Neuron (in vitro differentiated cells): ENCODE measurements around the gene PPP1R9B.

Experiments used
- H2AFZ ChIP-seq: one replicate; pipeline ENCODE4 v1.6.1; 2013; ENCODE audit warnings: low read depth, mild to moderate bottlenecking, inconsistent platforms, low read length, moderate library complexity
- H3K27me3 ChIP-seq: one replicate; pipeline ENCODE4 v1.6.1; 2013; ENCODE audit warnings: low read length; ENCODE audit not compliant: insufficient read depth
- H3K36me3 ChIP-seq: one replicate; pipeline ENCODE4 v1.6.1; 2013; ENCODE audit warnings: low read length; ENCODE audit not compliant: insufficient read depth
- H3K4me1 ChIP-seq: one replicate; pipeline ENCODE4 v1.6.1; 2013; ENCODE audit warnings: low read length; ENCODE audit not compliant: insufficient read depth
- H3K4me3 ChIP-seq: 2 replicates; pipeline ENCODE4 v1.5.1; 2013; ENCODE audit warnings: mild to moderate bottlenecking, low read length, moderate library complexity
- H3K9me3 ChIP-seq: one replicate; pipeline ENCODE4 v1.6.1; 2013; ENCODE audit warnings: low read length

Gene PPP1R9B, protein sequence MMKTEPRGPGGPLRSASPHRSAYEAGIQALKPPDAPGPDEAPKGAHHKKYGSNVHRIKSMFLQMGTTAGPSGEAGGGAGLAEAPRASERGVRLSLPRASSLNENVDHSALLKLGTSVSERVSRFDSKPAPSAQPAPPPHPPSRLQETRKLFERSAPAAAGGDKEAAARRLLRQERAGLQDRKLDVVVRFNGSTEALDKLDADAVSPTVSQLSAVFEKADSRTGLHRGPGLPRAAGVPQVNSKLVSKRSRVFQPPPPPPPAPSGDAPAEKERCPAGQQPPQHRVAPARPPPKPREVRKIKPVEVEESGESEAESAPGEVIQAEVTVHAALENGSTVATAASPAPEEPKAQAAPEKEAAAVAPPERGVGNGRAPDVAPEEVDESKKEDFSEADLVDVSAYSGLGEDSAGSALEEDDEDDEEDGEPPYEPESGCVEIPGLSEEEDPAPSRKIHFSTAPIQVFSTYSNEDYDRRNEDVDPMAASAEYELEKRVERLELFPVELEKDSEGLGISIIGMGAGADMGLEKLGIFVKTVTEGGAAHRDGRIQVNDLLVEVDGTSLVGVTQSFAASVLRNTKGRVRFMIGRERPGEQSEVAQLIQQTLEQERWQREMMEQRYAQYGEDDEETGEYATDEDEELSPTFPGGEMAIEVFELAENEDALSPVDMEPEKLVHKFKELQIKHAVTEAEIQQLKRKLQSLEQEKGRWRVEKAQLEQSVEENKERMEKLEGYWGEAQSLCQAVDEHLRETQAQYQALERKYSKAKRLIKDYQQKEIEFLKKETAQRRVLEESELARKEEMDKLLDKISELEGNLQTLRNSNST

DNA sequence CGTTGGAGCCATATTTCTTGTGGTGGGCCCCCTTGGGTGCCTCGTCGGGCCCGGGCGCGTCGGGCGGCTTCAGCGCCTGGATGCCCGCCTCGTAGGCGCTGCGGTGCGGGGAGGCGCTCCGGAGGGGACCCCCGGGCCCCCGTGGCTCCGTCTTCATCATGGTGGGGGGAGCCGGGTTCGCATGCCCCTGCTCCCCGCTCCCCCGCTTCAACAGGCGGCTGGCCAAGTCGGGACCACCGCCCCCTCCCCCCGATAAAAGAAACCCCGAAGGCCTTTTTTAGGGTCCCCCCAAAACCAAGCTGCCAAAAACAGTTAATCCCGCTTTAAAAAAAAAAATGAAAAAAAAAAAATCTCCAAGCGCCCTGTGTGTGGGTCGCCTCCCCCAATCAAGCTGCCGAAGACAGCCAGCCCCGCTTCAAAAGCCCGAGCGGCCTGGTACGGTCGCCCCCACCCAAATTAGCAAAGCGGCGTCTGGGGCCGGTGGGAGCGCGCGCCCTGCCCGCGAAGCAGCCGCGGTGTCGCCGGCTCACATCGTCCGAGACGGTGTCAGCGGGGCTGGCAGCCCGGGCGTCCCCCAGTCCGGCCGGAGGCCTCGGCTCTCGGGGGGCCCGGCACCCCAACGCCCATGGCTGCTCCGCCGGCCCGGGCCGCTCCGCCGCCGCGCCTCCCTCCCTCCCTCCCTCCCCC is at the start of gene PPP1R9B:
Gene PPP1R9B, minus strand, starts transcription at position 324 of the 687 bp plus-strand sequence. Its CDS starts 164 bp downstream, at position 160.
- H3K4me1 ChIP-seq, result peaks cover 39% of the 10 kb centered on the region
- no peaks in the 10 kb centered on the region for H3K36me3 ChIP-seq
- no peaks in the 10 kb centered on the region for H3K9me3 ChIP-seq
- H3K27me3 ChIP-seq, result no peaks in the 10 kb centered on the region
- H3K4me3 ChIP-seq, result peak within 1 kb of the TSS; percentile 69
- peak within 1 kb of the TSS; percentile 14 for H2AFZ ChIP-seq

DNA sequence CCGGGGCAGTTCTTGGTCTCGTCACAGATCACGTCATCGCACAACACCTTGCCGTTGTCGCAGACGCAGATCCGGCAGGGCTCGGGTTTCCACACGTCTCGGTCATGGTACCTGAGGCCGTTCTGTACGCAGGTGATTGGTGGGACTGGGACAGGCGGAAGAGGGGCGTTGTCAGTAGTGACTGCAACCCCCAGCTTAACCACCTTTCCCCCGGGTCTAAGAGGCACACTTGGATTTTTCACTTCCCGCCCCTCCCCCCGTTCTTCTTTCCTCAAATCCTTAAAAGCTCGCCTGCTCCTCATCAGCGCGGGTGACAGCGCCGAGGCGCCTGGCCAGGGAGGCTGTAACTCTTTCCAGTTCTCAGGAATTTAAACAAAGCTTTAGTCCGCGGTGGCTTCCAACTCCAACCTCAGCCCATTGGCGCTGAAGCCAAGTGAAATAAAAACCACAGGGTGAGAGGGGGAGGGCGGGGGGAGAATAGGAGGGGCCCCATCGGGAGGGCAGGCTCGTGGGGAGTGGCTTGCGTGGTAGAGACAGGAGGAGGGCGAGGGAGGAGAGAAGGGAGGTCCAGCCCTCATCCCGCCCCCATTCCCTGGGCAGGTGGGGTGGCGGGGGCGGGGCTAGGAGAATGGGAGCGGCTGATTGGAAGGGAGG is 49.5 kb upstream of the PPP1R9B start:
- Histone ChIP-seq H3K9me3 (no peaks in the 10 kb centered on the region), H3K4me3 (no peak overlapping the region), H3K27me3 (peaks cover 60% of the 10 kb centered on the region), H3K4me1 (peaks cover 3% of the 10 kb centered on the region), H2AFZ (no peak overlapping the region), H3K36me3 (no peaks in the 10 kb centered on the region)

DNA sequence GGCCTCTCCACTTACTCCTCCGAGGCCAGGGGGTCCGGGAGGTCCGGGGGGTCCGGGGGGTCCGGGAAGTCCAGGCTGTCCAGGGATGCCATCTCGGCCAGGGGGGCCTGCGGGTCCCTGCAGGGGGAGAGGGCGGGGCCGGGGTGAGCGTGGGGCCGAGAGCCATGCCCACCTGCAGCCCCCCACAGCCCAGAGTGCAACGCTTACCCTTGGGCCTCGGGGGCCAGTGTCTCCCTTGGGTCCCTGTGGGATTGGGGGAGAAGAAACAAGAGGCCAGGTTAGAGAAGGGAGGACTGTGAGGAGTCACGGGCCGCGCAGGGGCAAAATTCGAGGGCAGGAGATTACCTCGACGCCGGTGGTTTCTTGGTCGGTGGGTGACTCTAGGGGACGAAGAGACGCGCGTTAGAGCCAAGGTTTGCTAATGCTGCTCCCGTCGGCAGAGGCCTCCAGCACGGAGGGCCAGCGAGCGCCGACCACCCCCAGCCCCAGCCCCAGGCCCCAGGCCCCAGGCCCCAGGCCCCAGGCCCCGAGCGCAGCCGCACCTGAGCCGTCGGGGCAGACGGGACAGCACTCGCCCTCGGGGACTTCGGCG is 48.8 kb upstream of the PPP1R9B start:
- Histone ChIP-seq H3K36me3 (no peaks in the 10 kb centered on the region), H3K9me3 (no peaks in the 10 kb centered on the region), H3K4me3 (no peak overlapping the region), H3K27me3 (peaks cover 58% of the 10 kb centered on the region), H3K4me1 (peaks cover 3% of the 10 kb centered on the region), H2AFZ (no peak overlapping the region)

DNA sequence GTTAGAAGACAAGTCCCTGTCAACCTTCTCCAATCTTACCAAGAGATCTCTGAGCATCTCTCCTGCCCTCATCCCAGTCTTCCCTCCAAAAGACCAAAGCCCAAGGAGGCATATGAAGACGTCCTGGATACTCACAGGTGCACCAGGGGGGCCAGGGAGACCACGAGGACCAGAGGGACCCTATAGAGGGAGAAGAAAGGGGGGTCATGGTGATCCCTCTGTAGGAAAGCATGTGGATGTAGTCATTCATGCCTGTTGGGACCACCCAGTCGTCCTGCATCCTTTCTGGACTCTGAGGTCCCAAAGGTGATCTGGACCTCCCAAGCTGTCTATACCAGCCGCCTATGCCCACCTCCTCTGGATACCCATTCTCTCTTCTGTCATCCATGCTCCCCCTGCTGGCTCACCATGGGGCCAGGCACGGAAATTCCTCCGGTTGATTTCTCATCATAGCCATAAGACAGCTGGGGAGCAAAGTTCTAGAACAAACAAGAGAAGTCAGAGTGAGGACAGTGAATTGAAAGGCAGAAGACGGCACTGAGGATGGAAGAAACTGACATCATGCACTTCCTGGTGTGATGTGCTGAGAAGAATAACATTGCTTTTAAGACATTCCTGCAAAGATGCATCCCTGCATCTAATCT is 47.7 kb upstream of the PPP1R9B start:
- peaks cover 56% of the 10 kb centered on the region for H3K27me3 ChIP-seq

DNA sequence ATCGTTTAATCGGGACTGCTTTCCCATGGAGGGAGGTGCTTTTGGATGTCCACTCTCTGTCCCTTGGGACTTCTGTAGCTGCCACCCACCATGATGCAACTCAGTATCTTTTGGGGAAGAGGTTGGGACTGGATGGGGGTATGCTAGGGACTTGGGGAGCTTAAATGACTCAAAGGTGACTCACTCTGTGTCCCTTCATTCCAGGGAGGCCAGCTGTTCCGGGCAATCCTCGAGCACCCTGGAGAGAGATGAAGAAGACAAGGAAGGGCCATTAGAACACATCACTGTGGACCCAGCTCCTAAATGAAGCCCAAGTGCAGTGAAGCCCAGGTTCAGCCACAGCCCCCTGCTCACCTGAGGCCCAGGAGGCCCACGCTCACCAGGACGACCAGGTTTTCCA is 46.3 kb upstream of the PPP1R9B start:
- no peak overlapping the region for H3K4me3 ChIP-seq
- H3K9me3 ChIP-seq, result no peaks in the 10 kb centered on the region
- H3K27me3 ChIP-seq, result peaks cover 50% of the 10 kb centered on the region
- peaks cover 3% of the 10 kb centered on the region for H3K4me1 ChIP-seq
- no peak overlapping the region for H2AFZ ChIP-seq
- no peaks in the 10 kb centered on the region for H3K36me3 ChIP-seq

More for the DNA sequence above, 47.7 kb upstream of the PPP1R9B start:
- no peaks in the 10 kb centered on the region for H3K9me3 ChIP-seq
- H2AFZ ChIP-seq, result no peak overlapping the region
- H3K36me3 ChIP-seq, result no peaks in the 10 kb centered on the region
- H3K4me1 ChIP-seq, result peaks cover 3% of the 10 kb centered on the region
- no peak overlapping the region for H3K4me3 ChIP-seq

DNA sequence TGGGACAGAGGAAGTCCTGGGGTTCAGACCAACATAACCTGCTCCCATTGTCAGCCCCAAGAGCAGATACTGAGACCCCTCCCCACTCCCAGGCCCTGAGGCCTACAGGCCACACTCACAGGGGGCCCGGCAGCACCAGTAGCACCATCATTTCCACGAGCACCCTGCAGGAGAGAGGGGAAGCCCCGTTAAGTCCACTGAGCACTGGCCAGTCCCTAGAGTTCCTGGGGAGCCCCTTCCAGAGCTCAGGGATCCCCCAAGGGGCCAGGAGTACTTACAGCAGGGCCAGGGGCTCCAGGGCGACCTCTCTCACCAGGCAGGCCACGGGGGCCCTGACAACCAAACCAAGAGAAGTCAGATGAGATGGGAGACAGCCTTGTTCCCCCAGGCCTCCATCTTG is 45.6 kb upstream of the PPP1R9B start:
- Histone ChIP-seq H3K4me1 (peaks cover 3% of the 10 kb centered on the region), H3K4me3 (no peak overlapping the region), H3K36me3 (no peaks in the 10 kb centered on the region), H2AFZ (no peak overlapping the region), H3K9me3 (no peaks in the 10 kb centered on the region), H3K27me3 (peaks cover 42% of the 10 kb centered on the region)

DNA sequence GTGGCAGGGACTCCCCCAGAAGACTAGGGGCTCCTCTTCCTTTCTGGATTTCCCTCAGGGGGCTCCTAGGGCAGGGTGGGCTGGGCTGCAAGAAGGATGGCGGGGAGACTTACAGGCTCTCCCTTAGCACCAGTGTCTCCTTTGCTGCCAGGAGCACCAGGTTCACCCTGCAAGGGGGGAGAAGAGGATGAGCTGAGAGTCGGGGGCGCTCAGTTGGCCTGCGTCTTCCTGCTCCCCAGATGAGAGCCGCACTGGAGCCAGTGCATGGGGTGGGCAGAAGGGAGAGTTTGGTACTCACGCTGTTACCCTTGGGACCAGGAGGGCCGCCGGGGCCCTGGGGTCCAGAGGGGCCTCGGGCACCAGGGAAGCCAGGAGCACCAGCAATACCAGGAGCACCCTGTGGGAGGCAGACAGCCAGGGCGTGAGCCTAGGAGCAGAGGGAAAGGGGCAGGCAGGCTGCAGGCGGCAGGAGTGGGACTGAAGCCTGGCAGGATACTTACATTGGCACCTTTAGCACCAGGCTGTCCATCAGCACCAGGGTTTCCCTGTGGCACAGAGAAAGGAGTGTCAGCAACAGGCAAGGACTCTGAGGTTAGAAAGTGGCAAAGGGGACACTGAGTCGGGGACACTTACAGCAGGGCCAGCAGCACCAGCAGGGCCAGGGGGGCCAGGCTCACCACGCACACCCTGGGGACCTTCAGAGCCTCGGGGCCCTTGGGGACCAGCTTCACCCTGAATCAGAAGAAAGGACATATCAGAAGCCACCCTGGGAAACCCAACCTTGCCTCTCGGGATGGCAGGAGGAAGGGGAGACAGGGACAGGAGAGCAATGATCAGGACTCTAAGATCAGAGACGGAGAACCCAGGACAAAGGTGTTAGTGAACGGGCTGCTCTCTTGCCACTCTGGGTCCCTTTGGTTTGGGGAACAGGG is 44.7 kb upstream of the PPP1R9B start:
- Histone ChIP-seq H3K4me1 (peaks cover 3% of the 10 kb centered on the region), H3K27me3 (peaks cover 40% of the 10 kb centered on the region), H2AFZ (no peak overlapping the region), H3K9me3 (no peaks in the 10 kb centered on the region), H3K4me3 (no peak overlapping the region), H3K36me3 (no peaks in the 10 kb centered on the region)

DNA sequence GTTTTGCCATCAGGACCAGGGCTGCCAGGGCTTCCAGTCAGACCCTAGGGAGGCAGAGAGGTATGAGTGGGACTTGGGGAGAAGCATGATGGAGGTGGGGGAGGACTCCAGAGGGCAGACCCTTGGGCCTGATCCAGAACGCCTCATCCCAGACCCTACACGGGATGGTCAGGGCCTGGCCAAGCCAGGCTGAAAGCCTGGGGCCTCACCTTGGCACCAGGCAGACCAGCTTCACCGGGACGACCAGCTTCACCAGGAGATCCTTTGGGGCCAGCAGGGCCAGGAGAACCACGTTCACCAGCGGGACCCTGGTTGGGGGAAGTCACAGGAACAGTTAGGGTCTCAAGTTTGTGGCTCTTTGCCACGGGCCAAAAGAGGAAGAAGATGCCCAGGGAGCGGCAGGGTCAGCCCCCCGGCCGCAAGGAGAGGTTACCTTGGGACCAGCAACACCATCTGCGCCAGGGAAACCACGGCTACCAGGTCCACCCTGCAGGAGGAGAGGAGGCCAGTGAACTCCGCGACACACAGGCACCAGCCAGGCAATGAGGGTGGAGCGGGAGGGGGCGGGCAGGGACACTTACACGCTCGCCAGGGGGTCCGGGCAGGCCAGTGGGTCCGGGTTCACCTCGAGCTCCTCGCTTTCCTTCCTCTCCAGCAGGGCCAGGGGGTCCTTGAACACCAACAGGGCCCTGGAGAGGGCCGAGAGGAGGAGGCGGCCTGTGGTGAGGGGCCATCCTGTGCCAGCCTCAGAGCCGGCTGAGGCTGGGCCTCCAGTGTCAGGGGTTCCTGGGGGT is 43.9 kb upstream of the PPP1R9B start:
- H3K27me3 ChIP-seq, result peaks cover 38% of the 10 kb centered on the region

DNA sequence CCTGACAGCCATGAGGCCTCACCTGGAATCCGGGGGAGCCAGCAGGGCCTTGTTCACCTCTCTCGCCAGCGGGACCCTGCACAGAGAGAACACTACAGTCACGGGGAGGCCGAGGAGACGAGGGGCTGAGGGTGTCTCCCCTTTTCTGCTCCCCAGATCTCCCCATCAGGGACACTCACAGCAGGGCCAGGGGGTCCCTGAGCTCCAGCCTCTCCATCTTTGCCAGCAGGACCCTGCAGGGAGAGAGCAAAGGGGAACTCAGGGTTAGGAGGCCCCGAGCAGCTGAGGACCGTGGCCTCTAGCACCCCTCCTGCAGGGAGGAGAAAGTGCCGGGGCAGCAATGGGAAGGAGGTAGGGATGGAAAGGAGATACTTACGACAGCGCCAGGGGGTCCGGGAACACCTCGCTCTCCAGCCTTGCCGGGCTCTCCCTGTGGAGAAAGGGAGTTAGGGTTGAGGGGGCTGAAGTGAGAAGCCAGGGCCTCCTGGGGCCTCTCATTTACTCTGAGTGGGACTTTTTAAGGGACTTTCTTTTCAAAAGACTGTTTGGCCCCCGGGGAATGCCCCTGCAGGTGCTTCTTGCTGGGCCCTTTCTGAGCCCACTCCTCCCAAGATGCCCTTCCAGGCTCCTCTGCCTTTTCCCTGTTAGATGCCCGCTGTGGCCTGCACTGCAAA is 42.3 kb upstream of the PPP1R9B start:
- no peaks in the 10 kb centered on the region for H3K9me3 ChIP-seq
- no peaks in the 10 kb centered on the region for H3K36me3 ChIP-seq
- H3K4me3 ChIP-seq, result no peak overlapping the region
- no peaks in the 10 kb centered on the region for H3K4me1 ChIP-seq
- no peak overlapping the region for H2AFZ ChIP-seq
- peaks cover 35% of the 10 kb centered on the region for H3K27me3 ChIP-seq

More for the DNA sequence above, 43.9 kb upstream of the PPP1R9B start:
- Histone ChIP-seq H3K4me1 (no peaks in the 10 kb centered on the region), H3K4me3 (no peak overlapping the region), H3K36me3 (no peaks in the 10 kb centered on the region), H3K9me3 (no peaks in the 10 kb centered on the region), H2AFZ (no peak overlapping the region)

DNA sequence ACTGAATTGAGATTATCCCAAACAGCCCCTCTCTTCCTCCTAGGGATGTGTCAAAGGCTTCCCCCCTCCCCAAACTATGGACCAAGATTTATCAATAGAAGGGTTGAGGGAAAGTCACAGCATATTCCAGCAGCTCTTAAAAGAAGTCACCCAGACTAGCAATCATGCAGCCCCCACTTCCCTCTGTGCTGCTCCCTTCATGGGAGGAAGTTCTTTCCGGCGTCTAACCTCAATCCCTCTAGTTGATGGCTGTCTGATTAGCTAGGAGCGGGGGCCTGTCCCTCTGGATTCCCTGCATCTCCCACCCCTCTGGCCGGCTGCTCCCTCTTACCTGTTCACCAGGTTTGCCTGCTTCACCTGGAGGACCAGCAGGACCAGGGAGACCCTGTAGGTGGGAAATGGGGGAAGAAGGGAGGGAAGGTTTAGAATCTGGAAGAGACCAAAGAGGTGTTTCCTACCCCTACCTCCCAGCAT is 41.7 kb upstream of the PPP1R9B start:
- H3K4me1 ChIP-seq, result no peaks in the 10 kb centered on the region
- H3K27me3 ChIP-seq, result peaks cover 30% of the 10 kb centered on the region
- H3K36me3 ChIP-seq, result no peaks in the 10 kb centered on the region

More for the DNA sequence above, 41.7 kb upstream of the PPP1R9B start:
- Histone ChIP-seq H3K4me3 (no peak overlapping the region), H2AFZ (no peak overlapping the region), H3K9me3 (no peaks in the 10 kb centered on the region)
